GM12878 (cell line): ENCODE measurements around the gene OPTC. TPM values are rescaled to one million over a fixed set of nuclear protein-coding genes. Genes with fewer than 3 reads are reported as not detected.

Experiments used
- ATAC-seq: fragments of 200-7000 bp; cut with Tn5 transposase; 3 replicates; pipeline ENCODE4 v1.9.1; 2020; ENCODE audit warnings: mild to moderate bottlenecking, moderate library complexity
- BruUV-seq: library from RNA; stranded (reverse); fragments of 400-500 nt; replicated peaks from 2 replicates; lab custom pipeline; 2021; lab: Mats Ljungman, UMichigan
- CTCF ChIA-PET: fragments of 300-600 bp; sonication (Branson Sonifier 250); formaldehyde crosslinking; extraction: SDS; loops from one replicate; lab custom pipeline; 2021; ENCODE audit warnings: inconsistent platforms; lab: Yijun Ruan, JAX
- POLR2A ChIA-PET: fragments of 350-600 bp; formaldehyde crosslinking; extraction: SDS; loops from one replicate; lab custom pipeline; 2021; ENCODE audit warnings: inconsistent platforms; lab: Charles Lee
- RAD21 ChIA-PET: fragments of 300-600 bp; sonication (Branson Sonifier 250); formaldehyde crosslinking; loops from one replicate; lab custom pipeline; 2023; ENCODE audit warnings: antibody characterized with exemption; ENCODE audit not compliant: unreplicated experiment; lab: Charles Lee
- SMC1A ChIA-PET: fragments of 300-600 bp; sonication (Branson Sonifier 250); formaldehyde crosslinking; loops from one replicate; lab custom pipeline; 2023; ENCODE audit not compliant: unreplicated experiment, uncharacterized antibody; lab: Charles Lee
- DNase-seq: peaks from one replicate; pipeline ENCODE4 v3.0.0-alpha.2; 2011; ENCODE audit warnings: low read depth, low spot score
- FAIRE-seq: peaks from 3 replicates; lab custom pipeline; 2011; peaks lifted over from hg19 to GRCh38; lab: Jason Lieb, UNC
- H2AFZ ChIP-seq: 2 replicates; pipeline ENCODE4 v1.6.0; 2011; ENCODE audit warnings: low read depth, low read length, control low read depth; ENCODE audit not compliant: control insufficient read depth
- H3K27ac ChIP-seq: 2 replicates; pipeline ENCODE4 v1.5.1; 2011; ENCODE audit warnings: control low read depth; ENCODE audit not compliant: control insufficient read depth, insufficient read depth
- H3K27me3 ChIP-seq, 2 experiments: replicated peaks in 1 of 2; 2 replicates each; pipeline versions ENCODE4 v1.6.0 to v1.6.1; 2011; ENCODE audit warnings: low read length in 1 of 2; ENCODE audit not compliant: control insufficient read depth in 2 of 2, insufficient read depth in 2 of 2
- H3K36me3 ChIP-seq, 2 experiments: 2 replicates each; pipeline ENCODE4 v1.5.1; 2011; ENCODE audit warnings: low read length in 1 of 2; ENCODE audit not compliant: control insufficient read depth in 2 of 2, insufficient read depth in 2 of 2
- H3K4me1 ChIP-seq: 2 replicates; pipeline ENCODE4 v1.6.1; 2011; ENCODE audit warnings: mild to moderate bottlenecking, low read length, moderate library complexity, mixed read lengths; ENCODE audit not compliant: control insufficient read depth, insufficient read depth
- H3K4me2 ChIP-seq: 2 replicates; pipeline ENCODE4 v1.6.0; 2011; ENCODE audit warnings: control low read depth; ENCODE audit not compliant: control insufficient read depth, insufficient read depth
- H3K4me3 ChIP-seq: fragments of 200-600 bp; sonication (generic); 2 replicates; pipeline ENCODE4 v1.5.1; 2016
- H3K79me2 ChIP-seq: 2 replicates; pipeline ENCODE4 v1.6.0; 2011; ENCODE audit warnings: low read length; ENCODE audit not compliant: control insufficient read depth, insufficient read depth
- H3K9ac ChIP-seq: 2 replicates; pipeline ENCODE4 v1.8.0; 2011; ENCODE audit warnings: low read length, control low read depth, mixed read lengths; ENCODE audit not compliant: control insufficient read depth, insufficient read depth
- H3K9me3 ChIP-seq: replicated peaks from 3 replicates; pipeline ENCODE4 v1.5.1; 2011; ENCODE audit warnings: mild to moderate bottlenecking, low read length; ENCODE audit not compliant: control insufficient read depth, insufficient read depth
- H4K20me1 ChIP-seq: 2 replicates; pipeline ENCODE4 v1.6.0; 2011; ENCODE audit not compliant: control insufficient read depth, insufficient read depth
- BCL3 ChIP-seq: IDR thresholded peaks from 2 replicates; pipeline ENCODE4 v1.6.1; 2011; ENCODE audit warnings: borderline replicate concordance, low read depth, mild to moderate bottlenecking, moderate library complexity, low read length; ENCODE audit not compliant: insufficient read depth, poor library complexity, severe bottlenecking
- BRCA1 ChIP-seq: IDR thresholded peaks from 2 replicates; pipeline ENCODE4 v1.6.1; 2011; ENCODE audit warnings: low read depth, low read length, improper control_type of control experiment
- CBX5 ChIP-seq: sonication (generic); IDR thresholded peaks from 2 replicates; pipeline ENCODE4 v1.6.1; 2016; ENCODE audit warnings: low read depth, moderate library complexity, mild to moderate bottlenecking, inconsistent platforms
- ELK1 ChIP-seq: IDR thresholded peaks from 2 replicates; pipeline ENCODE4 v1.6.1; 2012; ENCODE audit warnings: low read depth, low read length, improper control_type of control experiment
- FOXK2 ChIP-seq: fragments of 450-650 bp; IDR thresholded peaks from 2 replicates; pipeline ENCODE4 v1.6.1; 2017; ENCODE audit warnings: mild to moderate bottlenecking, moderate library complexity
- HDAC2 ChIP-seq: fragments of 200-600 bp; sonication (generic); IDR thresholded peaks from 2 replicates; pipeline ENCODE4 v1.6.1; 2017
- IRF4 ChIP-seq: IDR thresholded peaks from 2 replicates; pipeline ENCODE4 v1.6.1; 2011; ENCODE audit warnings: low read depth, low read length
- MYC ChIP-seq: IDR thresholded peaks from 2 replicates; pipeline ENCODE4 v1.6.1; 2011; ENCODE audit warnings: mild to moderate bottlenecking, low read length, moderate library complexity, inconsistent platforms; ENCODE audit not compliant: insufficient read depth, insufficient replicate concordance, insufficient read length, severe bottlenecking
- NFXL1 ChIP-seq: fragments of 450-650 bp; IDR thresholded peaks from 2 replicates; pipeline ENCODE4 v1.6.1; 2017; ENCODE audit warnings: antibody characterized with exemption, mild to moderate bottlenecking, borderline replicate concordance
- RAD51 ChIP-seq: fragments of 450-650 bp; IDR thresholded peaks from 2 replicates; pipeline ENCODE4 v1.6.1; 2016; ENCODE audit warnings: moderate library complexity, mild to moderate bottlenecking, inconsistent platforms
- SIN3A ChIP-seq: IDR thresholded peaks from 2 replicates; pipeline ENCODE4 v1.6.1; 2012; ENCODE audit warnings: low read depth, low read length, improper control_type of control experiment
- ZBTB11 ChIP-seq: fragments of 450-650 bp; formaldehyde crosslinking; IDR thresholded peaks from 2 replicates; pipeline ENCODE4 v1.5.0; 2022; ENCODE audit warnings: mild to moderate bottlenecking, missing genetic modification characterization
- ZNF687 ChIP-seq: fragments of 450-650 bp; IDR thresholded peaks from 2 replicates; pipeline ENCODE4 v1.6.1; 2017; ENCODE audit warnings: mild to moderate bottlenecking, moderate library complexity
- WGBS: methylation state at CpG from one replicate; pipeline ENCODE4 v1.1.6; 2016; ENCODE audit warnings: low lambda C conversion rate; ENCODE audit not compliant: insufficient replicate concordance, insufficient coverage; ENCODE audit errors: missing lambda C conversion rate; 5-methylcytosine and 5-hydroxymethylcytosine counted together
- in situ Hi-C: fragments of 300-500 bp; cut with MboI; formaldehyde crosslinking; loops from 9 replicates; pipeline ENCODE4 v1.14.3; 2018; ENCODE audit warnings: mixed read lengths
- intact Hi-C: fragments of 100-400 bp; cut with micrococcal nuclease; formaldehyde crosslinking; loops from one replicate; pipeline ENCODE4 v1.14.2; 2022; ENCODE audit not compliant: unreplicated experiment
- polyA plus RNA-seq, 11 experiments: library from polyadenylated mRNA; depleted of rRNA in 4 of 11; unstranded in 6 of 11; stranded (reverse) in 5 of 11; fragments of >200 nt; fragmentation: Nextera tagmentation in 4 of 11; fragmentation: Illumina TruSeq in 1 of 11; extraction: Ambion mirVana in 4 of 11; extraction: Trizol in 1 of 11; gene quantifications; 1 replicate in 1 of 11; 2 replicates in 10 of 11; pipeline versions ENCODE4 v1.2.1 to v1.2.3, GENCODE V29; 2011 to 2016; ENCODE audit warnings: inconsistent platforms in 2 of 11, missing spikeins in 2 of 11, low read depth in 1 of 11
- total RNA-seq, 4 experiments: library from RNA; depleted of rRNA in 3 of 4; stranded (reverse); fragments of >200 nt in 3 of 4; fragmentation: Illumina TruSeq in 1 of 4; extraction: Trizol in 1 of 4; gene quantifications; 2 replicates each; pipeline versions ENCODE4 v1.2.1 to v1.2.3, GENCODE V29; 2013 to 2021

The OPTC gene
- total and polyA plus RNA-seq, 10 of the 15 experiments (the other 5 are each of a cell fraction or from before 2014, with no cell fraction given), result not detected

- in situ Hi-C loops, result no loop called here
- no peaks in the 10 kb centered on the region for H3K79me2 ChIP-seq
- no peaks in the 10 kb centered on the region; a peak in 2 of 4 replicates for H3K27me3 ChIP-seq
- DNase-seq, result no peak
- H3K4me2 ChIP-seq, result no peak overlapping the region
- ChIA-PET POLR2A (interaction anchor here (1.2 to 1.4 kb wide), 2 partner anchors 10 to 11 kb away, joined by 4 to 5 read pairs; no protein-coding TSS in a partner anchor), RAD21 (interaction anchor here (0.9 to 1.7 kb wide), 6 partner anchors 12 to 198 kb away, joined by 3 to 15 read pairs (median 4); no protein-coding TSS in a partner anchor), CTCF (interaction anchor here (0.7 to 7.3 kb wide), 8 partner anchors 10 to 198 kb away, joined by 3 to 82 read pairs (median 4); partner anchors contain the start of gene PRELP), SMC1A (interaction anchor here (1.0 to 2.3 kb wide), 9 partner anchors 9 to 125 kb away, joined by 3 to 9 read pairs (median 4); partner anchors contain the start of gene FMOD)
- no peak for ATAC-seq
- no peak overlapping the region for H2AFZ ChIP-seq
- intact Hi-C loops, result no loop called here
- no peaks in the 10 kb centered on the region for H3K4me1 ChIP-seq
- no peaks in the 10 kb centered on the region for H4K20me1 ChIP-seq
- H3K36me3 ChIP-seq, result no peaks in the 10 kb centered on the region
- H3K9ac ChIP-seq, result no peak overlapping the region
- no peak for FAIRE-seq
- H3K4me3 ChIP-seq, result no peak overlapping the region
- H3K27ac ChIP-seq, result no peak overlapping the region
- no peaks in the 10 kb centered on the region for H3K9me3 ChIP-seq
- no TSS peak for BruUV-seq
- 0% methylated on average over 7 of the region's 7 CpGs for WGBS
- TF ChIP-seq IRF4, result no peak
- no peak for TF ChIP-seq MYC
- TF ChIP-seq RAD51, result no peak
- TF ChIP-seq BRCA1, result no peak
- no peak for TF ChIP-seq ZBTB11
- no peak for TF ChIP-seq ELK1
- no peak for TF ChIP-seq BCL3
- no peak for TF ChIP-seq FOXK2
- TF ChIP-seq NFXL1, result no peak
- no peak for TF ChIP-seq SIN3A
- TF ChIP-seq ZNF687, result no peak
- no peak for TF ChIP-seq HDAC2
- no peak for TF ChIP-seq CBX5
These were observed 28.0 kb upstream of the OPTC start for GRCh38 chr1:203465948-203466347.
